ENCODE results near the gene AUTS2.

AUTS2 gene

GRCh38 chr7:70092314-70093204, 494.3 kb downstream of the AUTS2 start (continued):
- TF ChIP-seq ZNF626 (tag by site-specific recombination; IDR thresholded peaks at IDR 0.05) (no peak), ZBTB49 (tag by site-specific recombination; IDR thresholded peaks at IDR 0.05; ENCODE audit: low read depth) (peak; percentile 98), ZEB2 (tag by site-specific recombination; IDR thresholded peaks at IDR 0.05) (peak; percentile 99), ZNF48 (tag by site-specific recombination; IDR thresholded peaks at IDR 0.05) (no peak), ZNF223 (tag by site-specific recombination; IDR thresholded peaks at IDR 0.05) (0 out of 2 replicates have a peak, but pooled peaks have one; percentile 28), ZNF449 (tag by site-specific recombination; IDR thresholded peaks at IDR 0.05) (peak; percentile 54; the same call in 1 of the 2 replicates), OVOL3 (tag by site-specific recombination; IDR thresholded peaks at IDR 0.05) (peak; percentile 98), KLF1 (tag by site-specific recombination; IDR thresholded peaks at IDR 0.05) (peak; percentile 70), KLF9 (tag by site-specific recombination; IDR thresholded peaks at IDR 0.05; ENCODE audit: low read depth) (peak; percentile 49; the same call in 1 of the 2 replicates), HOXD13 (CRISPR knock-in tag; IDR thresholded peaks at IDR 0.05; ENCODE audit: borderline replicate concordance) (peak; percentile 97), ZNF354C (tag by site-specific recombination; IDR thresholded peaks at IDR 0.05; ENCODE audit: borderline replicate concordance, low read depth) (no peak), ZNF510 (tag by site-specific recombination; IDR thresholded peaks at IDR 0.05; ENCODE audit: insufficient replicate concordance) (no peak), ZNF76 (tag by site-specific recombination; IDR thresholded peaks at IDR 0.05; ENCODE audit: borderline replicate concordance, low read depth) (peak; percentile 63; the same call in 1 of the 2 replicates), ZNF530 (tag by site-specific recombination; IDR thresholded peaks at IDR 0.05; ENCODE audit: low read depth) (no peak), ZNF184 (tag by site-specific recombination; IDR thresholded peaks at IDR 0.05) (peak; percentile 67; the same call in 1 of the 2 replicates), WT1 (tag by site-specific recombination; IDR thresholded peaks at IDR 0.05) (peak; percentile 95), ZNF692 (tag by site-specific recombination; IDR thresholded peaks at IDR 0.05) (peak; percentile 89), ZNF112 (tag by site-specific recombination; IDR thresholded peaks at IDR 0.05) (no peak), ZNF501 (tag by site-specific recombination; IDR thresholded peaks at IDR 0.05) (peak; percentile 86)

- Histone ChIP-seq H3K36me3 (ENCODE audit: control insufficient read depth in 2 of 2, insufficient read depth in 1 of 2, low read length in 2 of 2) (peaks cover 0 to 3% of the 10 kb centered on the region in 2 experiments; a peak in 1 of 3 replicates), H3K9me3 (ENCODE audit: control insufficient read depth, insufficient read depth, low read depth, low read length) (no peaks in the 10 kb centered on the region), H3K27ac (ENCODE audit: extremely low read depth, low read depth, low read length) (peak overlapping the region; percentile 84), H3K4me3 (ENCODE audit: low read depth, low read length) (no peak overlapping the region), H3K4me1 (ENCODE audit: control insufficient read depth, insufficient read depth, low read length) (peaks cover 34% of the 10 kb centered on the region)
- CTCF ChIA-PET, result interaction anchor here (0.5 to 2.1 kb wide), 3 partner anchors 51 to 354 kb away, joined by 3 to 4 read pairs (median 3); no protein-coding TSS in a partner anchor
- POLR2A ChIA-PET, result interaction anchor here (0.5 to 2.6 kb wide), 5 partner anchors 41 to 682 kb away, joined by 3 to 11 read pairs (median 4); no protein-coding TSS in a partner anchor
- TF ChIP-seq ZNF555 (tag by site-specific recombination; conservative IDR thresholded peaks at IDR 0.05) (no peak), ZNF600 (tag by site-specific recombination; IDR thresholded peaks at IDR 0.05) (peak; percentile 31; the same call in 1 of the 2 replicates), ZNF169 (tag by site-specific recombination; IDR thresholded peaks at IDR 0.05) (no peak), KLF8 (tag by site-specific recombination; IDR thresholded peaks at IDR 0.05) (no peak), ZNF521 (tag by site-specific recombination; IDR thresholded peaks at IDR 0.05) (no peak), SP7 (tag by site-specific recombination; IDR thresholded peaks at IDR 0.05) (peak; percentile 32; the same call in 1 of the 2 replicates), FEZF1 (tag by site-specific recombination; IDR thresholded peaks at IDR 0.05) (no peak; the same call in 1 of the 2 replicates), ZNF692 (tag by site-specific recombination; IDR thresholded peaks at IDR 0.05) (no peak), ZNF658 (tag by site-specific recombination; IDR thresholded peaks at IDR 0.05) (no peak)
Measured at GRCh38 chr7:70093205-70093904, 495.1 kb downstream of the AUTS2 start.
